ENCODE measurements around the gene OTOP1.
"Not testable (repeated sequence)": the region's sequence is repeated elsewhere in the genome, so short reads cannot be mapped to it uniquely, and the experiment has no call there.

The OTOP1 gene

DNA sequence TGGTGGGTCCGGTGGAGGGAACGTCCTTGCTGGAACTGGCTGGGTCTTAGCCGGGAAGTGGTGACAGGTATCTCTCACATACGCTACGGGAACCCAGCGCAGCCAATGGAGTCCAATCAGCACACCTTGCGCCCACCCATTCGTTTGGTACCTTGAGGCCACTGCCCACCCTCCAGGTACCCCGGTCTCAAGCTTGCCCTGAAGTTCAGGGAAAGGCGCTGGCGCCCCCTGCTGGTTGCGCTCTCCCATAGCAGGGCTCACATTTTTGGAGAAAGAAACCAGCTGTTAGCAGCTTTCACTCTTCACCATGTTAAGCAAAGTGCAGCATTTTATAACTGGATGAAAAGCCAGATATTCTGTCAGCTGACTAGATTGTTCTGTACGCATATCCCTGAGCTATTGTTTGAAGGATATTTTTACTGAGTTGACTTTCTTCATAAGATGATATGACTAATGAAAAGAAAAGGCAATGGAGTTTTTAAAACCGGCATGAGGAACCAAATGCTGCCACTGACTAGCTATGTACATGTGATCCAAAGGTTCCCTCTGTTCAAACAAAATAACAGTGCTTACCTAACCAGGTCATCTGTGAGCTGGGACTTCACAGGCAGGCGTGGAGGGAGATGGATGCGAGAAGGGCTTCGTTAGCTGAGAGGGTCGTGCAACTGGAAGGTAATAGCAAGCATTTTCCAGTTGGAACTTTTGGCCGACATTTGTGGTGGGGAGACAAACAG lies 43.7 kb downstream of the OTOP1 start:
- H3K4ac ChIP-seq (ENCODE audit: low read depth, low read length): no peak overlapping the region
- H4K8ac ChIP-seq (ENCODE audit: low read depth, low read length): no peak overlapping the region
- H3K79me2 ChIP-seq (ENCODE audit: control insufficient read depth, insufficient read depth, low read length): no peaks in the 10 kb centered on the region
- H3K27me3 ChIP-seq (ENCODE audit: insufficient read depth, low read length, poor library complexity): no peaks in the 10 kb centered on the region
- H3K56ac ChIP-seq (ENCODE audit: low read length): no peak overlapping the region
- no peak overlapping the region for H2BK15ac ChIP-seq (replicated peaks; ENCODE audit: low read depth)
- H2BK5ac ChIP-seq (ENCODE audit: low read length): no peak overlapping the region
- H3K4me1 ChIP-seq (ENCODE audit: control insufficient read depth, low read depth, low read length): no peaks in the 10 kb centered on the region
- WGBS (ENCODE audit: extremely low coverage, insufficient coverage, low lambda C conversion rate): no CpG with 5 or more reads among the region's 19 CpGs
- no peak overlapping the region for H4K5ac ChIP-seq (ENCODE audit: low read length)
- H3K4me2 ChIP-seq (ENCODE audit: low read length): no peak overlapping the region
- H3K79me1 ChIP-seq (ENCODE audit: low read length): no peaks in the 10 kb centered on the region
- H3K36me3 ChIP-seq (ENCODE audit: control insufficient read depth, insufficient read depth, low read length): no peaks in the 10 kb centered on the region
- no peak overlapping the region for H3K9ac ChIP-seq (ENCODE audit: low read length)
- no peak overlapping the region for H2BK120ac ChIP-seq (ENCODE audit: low read depth, low read length)
- H3K23ac ChIP-seq (ENCODE audit: low read length): no peak overlapping the region
- H3K27ac ChIP-seq (ENCODE audit: low read depth, low read length): no peak overlapping the region
- no peak overlapping the region for H2AK5ac ChIP-seq (ENCODE audit: low read length)
- H3K4me3 ChIP-seq (ENCODE audit: low read length): no peak overlapping the region
- no peak overlapping the region for H3K18ac ChIP-seq (ENCODE audit: low read length)
- peak; percentile 45 for DNase-seq

DNA sequence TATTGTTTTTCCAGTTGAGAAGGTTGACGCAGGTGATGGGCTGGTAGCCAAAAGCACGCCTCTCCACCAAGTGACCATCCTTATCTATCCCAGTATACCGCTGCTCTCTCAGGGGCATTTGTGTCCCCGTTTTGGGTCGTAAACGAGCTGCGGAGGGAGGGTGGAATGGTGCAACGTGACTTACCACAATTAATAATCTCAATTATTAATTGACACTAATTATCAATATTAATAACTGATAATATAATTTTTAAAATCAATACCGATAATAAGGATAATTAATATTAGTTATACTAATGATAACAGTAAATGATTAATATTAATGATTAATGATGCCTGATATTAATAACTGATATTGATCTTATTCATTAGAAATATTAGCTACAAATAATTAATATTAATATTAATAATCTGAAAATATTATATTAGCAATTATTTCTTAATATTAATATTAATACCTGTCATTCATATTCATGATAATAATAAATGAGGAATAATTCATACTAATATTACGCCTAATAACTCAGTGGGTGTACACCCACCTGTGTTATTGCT lies 56.1 kb downstream of the OTOP1 start:
- no peaks in the 10 kb centered on the region for H3K27me3 ChIP-seq (ENCODE audit: insufficient read depth, low read length, poor library complexity)
- H3K4me1 ChIP-seq (ENCODE audit: control insufficient read depth, low read depth, low read length): no peaks in the 10 kb centered on the region
- no peak overlapping the region for H3K4me2 ChIP-seq (ENCODE audit: low read length)
- no peak overlapping the region for H4K8ac ChIP-seq (ENCODE audit: low read depth, low read length)
- no CpG with 5 or more reads among the region's 10 CpGs for WGBS (ENCODE audit: extremely low coverage, insufficient coverage, low lambda C conversion rate)
- H3K36me3 ChIP-seq (ENCODE audit: control insufficient read depth, insufficient read depth, low read length): no peaks in the 10 kb centered on the region
- H4K5ac ChIP-seq (ENCODE audit: low read length): no peak overlapping the region
- H3K56ac ChIP-seq (ENCODE audit: low read length): no peak overlapping the region
- no peak overlapping the region for H3K27ac ChIP-seq (ENCODE audit: low read depth, low read length)
- H2BK15ac ChIP-seq (replicated peaks; ENCODE audit: low read depth): no peak overlapping the region
- no peak overlapping the region for H3K23ac ChIP-seq (ENCODE audit: low read length)
- no peak overlapping the region for H3K4me3 ChIP-seq (ENCODE audit: low read length)
- H3K18ac ChIP-seq (ENCODE audit: low read length): no peak overlapping the region
- H2AK5ac ChIP-seq (ENCODE audit: low read length): no peak overlapping the region
- no peaks in the 10 kb centered on the region for H3K79me2 ChIP-seq (ENCODE audit: control insufficient read depth, insufficient read depth, low read length)
- no peak overlapping the region for H3K9ac ChIP-seq (ENCODE audit: low read length)
- no peak overlapping the region for H2BK5ac ChIP-seq (ENCODE audit: low read length)
- H2BK120ac ChIP-seq (ENCODE audit: low read depth, low read length): no peak overlapping the region
- DNase-seq: no peak
- no peak overlapping the region for H3K4ac ChIP-seq (ENCODE audit: low read depth, low read length)
- no peaks in the 10 kb centered on the region for H3K79me1 ChIP-seq (ENCODE audit: low read length)

DNA sequence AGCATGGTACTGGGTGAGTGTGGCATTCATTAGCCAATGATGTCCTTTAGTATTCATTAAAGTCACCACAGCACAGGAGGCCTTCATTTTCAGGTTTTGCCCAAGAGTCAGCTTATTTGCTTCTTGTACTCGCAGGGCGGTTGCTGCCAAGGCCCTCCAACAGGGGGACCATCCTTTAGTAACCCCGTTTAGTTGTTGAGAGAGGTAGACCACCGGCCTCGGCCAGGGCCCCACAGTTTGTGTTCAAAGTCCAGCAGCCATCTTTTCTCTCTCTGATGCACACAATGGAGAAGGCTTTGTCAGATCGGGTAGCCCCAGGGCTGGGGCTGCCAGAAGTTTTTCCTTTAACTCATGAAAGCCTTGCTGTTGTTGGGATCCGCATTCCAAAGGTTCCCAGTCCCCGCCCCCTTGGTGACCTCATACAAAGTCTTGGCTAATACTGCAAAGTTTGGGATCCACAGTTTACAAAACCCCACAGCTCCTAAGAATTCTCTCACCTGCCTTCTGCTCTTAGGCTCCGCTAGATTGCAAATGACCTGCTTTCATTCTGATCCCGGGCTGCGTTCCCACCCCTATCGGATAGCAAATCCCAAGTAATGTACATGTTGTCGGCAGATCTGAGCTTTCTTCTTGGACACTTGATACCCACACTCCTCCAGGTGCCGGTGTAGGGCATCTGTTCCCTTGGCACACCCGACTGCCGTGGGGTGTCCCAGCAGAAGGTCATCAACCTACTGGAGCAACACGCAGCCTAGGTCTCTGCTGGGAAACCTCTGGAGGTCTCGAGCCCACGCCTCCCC lies 58.5 kb downstream of the OTOP1 start:
- H3K4me1 ChIP-seq (ENCODE audit: control insufficient read depth, low read depth, low read length); H2BK120ac ChIP-seq (ENCODE audit: low read depth, low read length); H3K27ac ChIP-seq (ENCODE audit: low read depth, low read length); H2BK15ac ChIP-seq (replicated peaks; ENCODE audit: low read depth); H2AK5ac ChIP-seq (ENCODE audit: low read length); H3K56ac ChIP-seq (ENCODE audit: low read length); H3K27me3 ChIP-seq (ENCODE audit: insufficient read depth, low read length, poor library complexity); H3K18ac ChIP-seq (ENCODE audit: low read length); H3K4ac ChIP-seq (ENCODE audit: low read depth, low read length); H4K5ac ChIP-seq (ENCODE audit: low read length); H3K79me2 ChIP-seq (ENCODE audit: control insufficient read depth, insufficient read depth, low read length); H4K8ac ChIP-seq (ENCODE audit: low read depth, low read length); H3K4me2 ChIP-seq (ENCODE audit: low read length); H3K9ac ChIP-seq (ENCODE audit: low read length); H3K79me1 ChIP-seq (ENCODE audit: low read length); H2BK5ac ChIP-seq (ENCODE audit: low read length); H3K36me3 ChIP-seq (ENCODE audit: control insufficient read depth, insufficient read depth, low read length); H3K4me3 ChIP-seq (ENCODE audit: low read length); H3K23ac ChIP-seq (ENCODE audit: low read length): not testable (repeated sequence)
- WGBS (ENCODE audit: extremely low coverage, insufficient coverage, low lambda C conversion rate): no CpG with 5 or more reads among the region's 19 CpGs
- DNase-seq: peak; percentile 45

DNA sequence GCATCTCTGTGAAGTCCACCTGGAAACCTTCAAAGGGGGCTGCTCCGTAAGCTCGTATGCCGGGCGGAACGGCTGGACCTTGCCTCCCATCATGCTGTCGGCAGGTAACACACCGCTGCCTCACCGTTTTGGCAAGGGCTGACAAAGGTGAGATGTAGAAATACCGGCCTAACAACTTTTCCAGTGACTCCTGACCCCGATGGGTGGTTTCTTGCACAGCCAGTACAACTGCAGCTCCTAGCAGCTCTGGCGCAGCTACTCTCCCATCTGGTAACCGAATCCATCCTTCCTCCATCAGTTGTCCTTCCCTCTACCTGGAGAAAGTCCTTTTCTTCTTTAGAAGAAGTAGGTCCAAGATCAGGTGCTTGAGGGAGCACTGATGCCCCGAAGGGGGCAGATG lies 59.7 kb downstream of the OTOP1 start:
- not testable (repeated sequence) for H2AK5ac ChIP-seq (ENCODE audit: low read length); H2BK15ac ChIP-seq (replicated peaks; ENCODE audit: low read depth); DNase-seq; H3K18ac ChIP-seq (ENCODE audit: low read length); H3K79me1 ChIP-seq (ENCODE audit: low read length); H3K27ac ChIP-seq (ENCODE audit: low read depth, low read length); H3K79me2 ChIP-seq (ENCODE audit: control insufficient read depth, insufficient read depth, low read length); H3K4me3 ChIP-seq (ENCODE audit: low read length); H4K5ac ChIP-seq (ENCODE audit: low read length); H3K9ac ChIP-seq (ENCODE audit: low read length); H3K27me3 ChIP-seq (ENCODE audit: insufficient read depth, low read length, poor library complexity); H3K56ac ChIP-seq (ENCODE audit: low read length); H3K4me1 ChIP-seq (ENCODE audit: control insufficient read depth, low read depth, low read length); H2BK5ac ChIP-seq (ENCODE audit: low read length); H4K8ac ChIP-seq (ENCODE audit: low read depth, low read length); H3K4me2 ChIP-seq (ENCODE audit: low read length); H3K36me3 ChIP-seq (ENCODE audit: control insufficient read depth, insufficient read depth, low read length); H3K4ac ChIP-seq (ENCODE audit: low read depth, low read length); H3K23ac ChIP-seq (ENCODE audit: low read length); H2BK120ac ChIP-seq (ENCODE audit: low read depth, low read length)
- whole genome bisulfite sequencing (ENCODE audit: extremely low coverage, insufficient coverage, low lambda C conversion rate): no CpG with 5 or more reads among the region's 13 CpGs

DNA sequence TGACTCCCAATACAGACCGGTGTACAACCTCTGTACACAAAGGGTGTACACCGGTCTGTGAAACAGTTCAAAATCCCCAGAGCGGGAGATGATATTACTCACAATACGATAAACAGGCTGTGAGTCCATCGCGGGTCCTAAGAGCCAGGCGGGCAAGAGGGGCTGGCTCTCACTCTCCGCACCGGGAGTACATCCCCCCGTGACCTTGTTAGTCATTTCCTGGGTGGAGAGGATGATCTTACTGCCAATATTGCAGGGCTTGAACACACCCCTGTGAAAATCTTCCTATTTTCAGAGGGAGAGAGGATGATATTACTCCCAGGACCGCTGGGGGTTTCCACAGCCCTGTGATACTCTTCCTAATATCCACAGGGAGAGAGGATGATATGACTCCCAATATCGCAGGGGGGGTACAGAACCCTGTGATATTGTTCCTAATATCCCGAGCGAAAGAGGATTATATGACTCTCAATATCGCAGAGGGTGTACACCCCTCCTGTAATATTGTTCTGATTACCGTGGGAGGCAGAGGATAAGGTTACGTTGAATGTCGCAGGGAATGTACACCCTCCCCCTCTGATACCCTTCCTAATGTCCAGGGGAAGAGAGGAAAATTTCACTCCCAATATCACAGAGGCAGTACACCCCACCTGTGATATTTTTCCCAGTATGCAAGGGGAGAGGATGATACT lies 60.9 kb downstream of the OTOP1 start:
- not testable (repeated sequence) for H3K9ac ChIP-seq (ENCODE audit: low read length); H2BK5ac ChIP-seq (ENCODE audit: low read length); H3K4ac ChIP-seq (ENCODE audit: low read depth, low read length); H3K36me3 ChIP-seq (ENCODE audit: control insufficient read depth, insufficient read depth, low read length); H3K27me3 ChIP-seq (ENCODE audit: insufficient read depth, low read length, poor library complexity); H3K79me2 ChIP-seq (ENCODE audit: control insufficient read depth, insufficient read depth, low read length); H2BK15ac ChIP-seq (replicated peaks; ENCODE audit: low read depth); H3K56ac ChIP-seq (ENCODE audit: low read length); DNase-seq; H3K18ac ChIP-seq (ENCODE audit: low read length); H3K79me1 ChIP-seq (ENCODE audit: low read length); H4K8ac ChIP-seq (ENCODE audit: low read depth, low read length); H2BK120ac ChIP-seq (ENCODE audit: low read depth, low read length); H3K23ac ChIP-seq (ENCODE audit: low read length); H3K4me1 ChIP-seq (ENCODE audit: control insufficient read depth, low read depth, low read length); H4K5ac ChIP-seq (ENCODE audit: low read length); H3K27ac ChIP-seq (ENCODE audit: low read depth, low read length); H2AK5ac ChIP-seq (ENCODE audit: low read length); H3K4me2 ChIP-seq (ENCODE audit: low read length); H3K4me3 ChIP-seq (ENCODE audit: low read length)
- no CpG with 5 or more reads among the region's 18 CpGs for WGBS (ENCODE audit: extremely low coverage, insufficient coverage, low lambda C conversion rate)
